NB4 (cell line): Measurements from ENCODE around the gene NXN.

ENCODE experiments used
- MYC ChIP-seq: IDR thresholded peaks from 2 replicates; pipeline ENCODE4 v1.6.1; 2011; ENCODE audit warnings: low read depth, low read length
- POLR2A ChIP-seq: IDR thresholded peaks from 2 replicates; pipeline ENCODE4 v1.6.1; 2011; ENCODE audit warnings: mild to moderate bottlenecking; ENCODE audit not compliant: insufficient read length; ENCODE audit errors: extremely low read depth
- TF ChIP-seq, protein P1 (sequence below): IDR thresholded peaks from one replicate; pipeline ENCODE4 v1.5.1; 2012; ENCODE audit warnings: low read depth, low read length

DNA sequence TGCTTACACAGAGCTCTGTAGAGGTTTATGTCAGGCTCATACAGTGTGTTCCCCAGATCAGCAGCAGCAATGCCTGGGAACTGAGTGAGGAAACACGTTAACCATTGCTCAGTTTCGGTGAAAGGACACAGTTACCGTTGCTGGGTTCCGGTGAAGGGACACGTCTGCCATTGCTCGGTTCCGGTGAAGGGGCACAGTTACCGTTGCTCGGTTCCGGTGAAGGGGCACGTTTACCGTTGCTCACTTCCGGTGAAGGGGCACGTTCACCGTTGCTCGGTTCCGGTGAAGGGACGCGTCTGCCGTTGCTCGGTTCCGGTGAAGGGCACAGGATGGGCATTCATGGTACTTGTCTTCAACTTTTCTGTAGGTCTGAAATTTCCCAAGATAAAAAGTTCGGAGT, 115.7 kb downstream of the NXN start:
- TF ChIP-seq, protein P1, sequence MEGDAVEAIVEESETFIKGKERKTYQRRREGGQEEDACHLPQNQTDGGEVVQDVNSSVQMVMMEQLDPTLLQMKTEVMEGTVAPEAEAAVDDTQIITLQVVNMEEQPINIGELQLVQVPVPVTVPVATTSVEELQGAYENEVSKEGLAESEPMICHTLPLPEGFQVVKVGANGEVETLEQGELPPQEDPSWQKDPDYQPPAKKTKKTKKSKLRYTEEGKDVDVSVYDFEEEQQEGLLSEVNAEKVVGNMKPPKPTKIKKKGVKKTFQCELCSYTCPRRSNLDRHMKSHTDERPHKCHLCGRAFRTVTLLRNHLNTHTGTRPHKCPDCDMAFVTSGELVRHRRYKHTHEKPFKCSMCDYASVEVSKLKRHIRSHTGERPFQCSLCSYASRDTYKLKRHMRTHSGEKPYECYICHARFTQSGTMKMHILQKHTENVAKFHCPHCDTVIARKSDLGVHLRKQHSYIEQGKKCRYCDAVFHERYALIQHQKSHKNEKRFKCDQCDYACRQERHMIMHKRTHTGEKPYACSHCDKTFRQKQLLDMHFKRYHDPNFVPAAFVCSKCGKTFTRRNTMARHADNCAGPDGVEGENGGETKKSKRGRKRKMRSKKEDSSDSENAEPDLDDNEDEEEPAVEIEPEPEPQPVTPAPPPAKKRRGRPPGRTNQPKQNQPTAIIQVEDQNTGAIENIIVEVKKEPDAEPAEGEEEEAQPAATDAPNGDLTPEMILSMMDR = no peak
- TF ChIP-seq POLR2A = no peak
- TF ChIP-seq MYC = no peak
